Hippocampal formation (tissue), 2 donors: ENCODE measurements around the gene GABRR2.
"Not testable (repeated sequence)": the region's sequence is repeated elsewhere in the genome, so short reads cannot be mapped to it uniquely, and the experiment has no call there.

Source experiments
- DNase-seq, 2 donors: peaks; one replicate each; lab custom pipeline; 2025; lab: John Stamatoyannopoulos, UW

The GABRR2 gene

GRCh38 chr6:89324304-89324703 is 9.2 kb upstream of the GABRR2 start:
- DNase-seq = no peak

GRCh38 chr6:89323511-89323971 is 8.4 kb upstream of the GABRR2 start:
- DNase-seq = no peak

GRCh38 chr6:89321131-89321970 is 6.3 kb upstream of the GABRR2 start:
- DNase-seq = no peak

- no peak for DNase-seq
Observed at GRCh38 chr6:89320012-89320559, 5.0 kb upstream of the GABRR2 start.

- DNase-seq = no peak
Observed at GRCh38 chr6:89317067-89317466, 2.0 kb upstream of the GABRR2 start.

- DNase-seq = no peak
Observed at GRCh38 chr6:89314692-89315091, 407 bp downstream of the GABRR2 start.

- peak in 1 of 2 donors; percentile 7 for DNase-seq
Observed at GRCh38 chr6:89313006-89313405, 2.1 kb downstream of the GABRR2 start.

GRCh38 chr6:89311853-89312531 is 3.1 kb downstream of the GABRR2 start:
- DNase-seq = peak; percentile 32 to 48

GRCh38 chr6:89311530-89311852 is 3.6 kb downstream of the GABRR2 start:
- DNase-seq = no peak

GRCh38 chr6:89310929-89311328 is 4.2 kb downstream of the GABRR2 start:
- no peak for DNase-seq

- DNase-seq = no peak
Observed at GRCh38 chr6:89308525-89309395, 6.3 kb downstream of the GABRR2 start.

- not testable (repeated sequence) for DNase-seq
Observed at GRCh38 chr6:89304517-89304916, 10.6 kb downstream of the GABRR2 start.

- DNase-seq = no peak
Observed at GRCh38 chr6:89302936-89303335, 12.2 kb downstream of the GABRR2 start.

- no peak for DNase-seq
Observed at GRCh38 chr6:89302195-89302770, 12.8 kb downstream of the GABRR2 start.

GRCh38 chr6:89301586-89302194 is 13.4 kb downstream of the GABRR2 start:
- no peak for DNase-seq

GRCh38 chr6:89299466-89299850 is 15.6 kb downstream of the GABRR2 start:
- DNase-seq = no peak

- DNase-seq = no peak
Observed at GRCh38 chr6:89298680-89299465, 16.2 kb downstream of the GABRR2 start.

- DNase-seq = no peak
Observed at GRCh38 chr6:89297695-89298351, 17.3 kb downstream of the GABRR2 start.

- no peak for DNase-seq
Observed at GRCh38 chr6:89295981-89296380, 19.1 kb downstream of the GABRR2 start.

- not testable (repeated sequence) for DNase-seq
Observed at GRCh38 chr6:89295116-89295515, 20.0 kb downstream of the GABRR2 start.
